GM12892 (cell line): ENCODE data around the gene DPYD.

Source experiments
- POLR2A ChIP-seq: IDR thresholded peaks from 2 replicates; pipeline ENCODE4 v1.6.1; 2011; ENCODE audit warnings: low read depth, low read length, control low read depth
- POLR2AphosphoS5 ChIP-seq: IDR thresholded peaks from 2 replicates; pipeline ENCODE4 v1.6.1; 2011; ENCODE audit warnings: low read depth, low read length, control low read depth
- TAF1 ChIP-seq: IDR thresholded peaks from 2 replicates; pipeline ENCODE4 v1.6.1; 2011; ENCODE audit warnings: low read depth, mild to moderate bottlenecking, control low read depth, low read length, borderline replicate concordance

DNA sequence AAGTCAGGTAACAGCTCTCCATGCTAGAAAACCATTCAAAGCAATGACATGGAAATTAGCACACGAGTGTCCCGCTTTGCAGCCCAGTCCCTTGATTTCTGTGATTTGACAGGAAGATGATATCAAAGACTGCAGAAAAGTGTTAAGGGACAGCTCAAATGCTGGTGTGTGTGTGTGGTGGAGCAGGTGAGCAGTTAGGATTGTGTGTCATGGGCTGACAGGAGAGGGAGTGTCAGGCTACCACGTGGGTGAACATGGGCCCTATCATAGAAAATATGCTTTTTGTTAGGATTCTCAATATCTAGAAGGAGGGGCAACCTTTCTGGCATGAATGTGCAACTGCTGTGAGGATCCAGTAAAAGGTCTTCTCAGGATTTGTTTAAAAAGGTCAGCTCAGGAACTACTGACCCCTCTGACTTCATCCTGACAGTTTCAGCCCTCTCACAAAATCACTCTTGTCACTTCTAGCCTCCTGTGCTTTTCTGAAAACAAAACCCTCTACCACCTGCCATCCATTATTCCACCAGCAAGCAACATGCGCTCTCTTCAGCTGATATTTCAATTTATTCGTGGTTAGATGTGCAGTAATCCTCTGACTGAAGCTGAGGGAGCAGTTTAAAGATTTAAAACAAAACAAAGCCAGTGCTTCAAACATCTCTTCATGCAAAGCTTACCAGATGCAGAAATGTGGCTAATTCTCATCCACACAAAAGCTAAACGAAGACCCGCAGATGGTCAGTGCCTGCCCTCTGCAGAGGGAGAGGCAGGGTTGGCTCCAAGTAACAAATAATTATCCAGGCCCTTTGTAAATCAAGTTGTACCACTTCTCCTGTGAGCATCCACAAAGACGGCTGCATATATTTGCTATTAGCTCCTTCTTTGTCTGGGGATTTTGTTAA, 801.3 kb downstream of the DPYD start:
- no peak for TF ChIP-seq POLR2A
- no peak for TF ChIP-seq TAF1
- TF ChIP-seq POLR2AphosphoS5: no peak
